Central memory CD8-positive, alpha-beta T cell (primary cell): ENCODE data around the gene SPRR2G.
"Not testable (repeated sequence)": the region's sequence is repeated elsewhere in the genome, so short reads cannot be mapped to it uniquely, and the experiment has no call there.

Source experiments
- ATAC-seq: fragments of 150-1000 bp; cut with Tn5 transposase; replicated peaks from 2 replicates; pipeline ENCODE4 v1.10.0; 2022; ENCODE audit warnings: mild to moderate bottlenecking, moderate FRiP score, moderate number of reproducible peaks; ENCODE audit not compliant: poor library complexity, severe bottlenecking; ENCODE audit errors: extremely low read depth
- DNase-seq, 2 donors: peaks; one replicate each; pipeline ENCODE4 v3.0.0; 2021; ENCODE audit warnings: low spot score in 2 of 2
- H3K27ac Mint-ChIP-seq: one replicate; pipeline ENCODE4 v1.8.0; 2022; ENCODE audit warnings: low read depth, mild to moderate bottlenecking, moderate library complexity, mixed read lengths
- H3K27me3 Mint-ChIP-seq: one replicate; pipeline ENCODE4 v1.8.0; 2022; ENCODE audit warnings: mixed read lengths
- H3K36me3 Mint-ChIP-seq: one replicate; pipeline ENCODE4 v1.8.0; 2022; ENCODE audit warnings: mild to moderate bottlenecking, moderate library complexity, mixed read lengths; ENCODE audit not compliant: insufficient read depth
- H3K4me1 Mint-ChIP-seq: one replicate; pipeline ENCODE4 v1.8.0; 2022; ENCODE audit warnings: mixed read lengths
- H3K4me3 Mint-ChIP-seq: one replicate; pipeline ENCODE4 v1.8.0; 2022; ENCODE audit warnings: mild to moderate bottlenecking, moderate library complexity, mixed read lengths
- H3K9me3 Mint-ChIP-seq: one replicate; pipeline ENCODE4 v1.8.0; 2022; ENCODE audit warnings: mixed read lengths

The SPRR2G gene

GRCh38 chr1:153140484-153140883 is 10.2 kb downstream of the SPRR2G start:
- no peaks in the 10 kb centered on the region for H3K4me1 Mint-ChIP-seq
- H3K36me3 Mint-ChIP-seq, result peaks cover 2% of the 10 kb centered on the region
- no peak overlapping the region for H3K27ac Mint-ChIP-seq
- no peak for DNase-seq
- H3K4me3 Mint-ChIP-seq, result no peak overlapping the region
- no peaks in the 10 kb centered on the region for H3K9me3 Mint-ChIP-seq
- H3K27me3 Mint-ChIP-seq, result peaks cover 86% of the 10 kb centered on the region
- no peak for ATAC-seq

- Mint-ChIP-seq H3K4me3 (no peak overlapping the region), H3K27me3 (peaks cover 97% of the 10 kb centered on the region), H3K4me1 (no peaks in the 10 kb centered on the region), H3K9me3 (no peaks in the 10 kb centered on the region), H3K36me3 (no peaks in the 10 kb centered on the region), H3K27ac (no peak overlapping the region)
- DNase-seq (no peak), ATAC-seq (no peak)
Measured at GRCh38 chr1:153133743-153134142, 16.9 kb downstream of the SPRR2G start.

GRCh38 chr1:153133267-153133666 is 17.4 kb downstream of the SPRR2G start:
- no peak overlapping the region for H3K4me3 Mint-ChIP-seq
- H3K4me1 Mint-ChIP-seq, result no peaks in the 10 kb centered on the region

GRCh38 chr1:153128688-153129087 is 22.0 kb downstream of the SPRR2G start:
- ATAC-seq, DNase-seq, H3K36me3 Mint-ChIP-seq, H3K27ac Mint-ChIP-seq, H3K4me3 Mint-ChIP-seq, H3K4me1 Mint-ChIP-seq: not testable (repeated sequence)
- Mint-ChIP-seq H3K9me3 (peaks cover 12% of the 10 kb centered on the region), H3K27me3 (peaks cover 47% of the 10 kb centered on the region)

More at GRCh38 chr1:153133267-153133666, 17.4 kb downstream of the SPRR2G start:
- no peak for DNase-seq
- no peaks in the 10 kb centered on the region for H3K9me3 Mint-ChIP-seq
- no peaks in the 10 kb centered on the region for H3K36me3 Mint-ChIP-seq
- H3K27ac Mint-ChIP-seq, result no peak overlapping the region
- no peak for ATAC-seq
- H3K27me3 Mint-ChIP-seq, result peaks cover 92% of the 10 kb centered on the region

- H3K9me3 Mint-ChIP-seq, result peaks cover 12% of the 10 kb centered on the region
- no peak overlapping the region for H3K4me3 Mint-ChIP-seq
- H3K27me3 Mint-ChIP-seq, result peaks cover 36% of the 10 kb centered on the region
Measured at GRCh38 chr1:153127296-153127695, 23.4 kb downstream of the SPRR2G start.

GRCh38 chr1:153125536-153125935 is 25.2 kb downstream of the SPRR2G start:
- Mint-ChIP-seq H3K4me1 (no peaks in the 10 kb centered on the region), H3K36me3 (peaks cover 2% of the 10 kb centered on the region), H3K27me3 (peaks cover 29% of the 10 kb centered on the region), H3K4me3 (no peak overlapping the region), H3K9me3 (peaks cover 12% of the 10 kb centered on the region), H3K27ac (no peak overlapping the region)
- ATAC-seq (no peak), DNase-seq (no peak)

More at GRCh38 chr1:153127296-153127695, 23.4 kb downstream of the SPRR2G start:
- no peaks in the 10 kb centered on the region for H3K4me1 Mint-ChIP-seq
- ATAC-seq (no peak), DNase-seq (no peak)
- peaks cover 2% of the 10 kb centered on the region for H3K36me3 Mint-ChIP-seq
- H3K27ac Mint-ChIP-seq, result no peak overlapping the region

GRCh38 chr1:153123793-153124192 is 26.9 kb downstream of the SPRR2G start:
- not testable (repeated sequence) for H3K27ac Mint-ChIP-seq, H3K36me3 Mint-ChIP-seq, ATAC-seq, H3K4me1 Mint-ChIP-seq, H3K4me3 Mint-ChIP-seq, DNase-seq
- Mint-ChIP-seq H3K27me3 (peaks cover 28% of the 10 kb centered on the region), H3K9me3 (peaks cover 12% of the 10 kb centered on the region)

- Mint-ChIP-seq H3K27ac (no peak overlapping the region), H3K4me1 (no peaks in the 10 kb centered on the region), H3K4me3 (no peak overlapping the region), H3K36me3 (peaks cover 2% of the 10 kb centered on the region), H3K27me3 (peaks cover 36% of the 10 kb centered on the region), H3K9me3 (peaks cover 12% of the 10 kb centered on the region)
- ATAC-seq, result no peak
- DNase-seq, result no peak
Measured at GRCh38 chr1:153122831-153123421, 27.8 kb downstream of the SPRR2G start.

- H3K27ac Mint-ChIP-seq, result no peak overlapping the region
- ATAC-seq, result no peak
- peaks cover 2% of the 10 kb centered on the region for H3K36me3 Mint-ChIP-seq
- no peaks in the 10 kb centered on the region for H3K4me1 Mint-ChIP-seq
- H3K4me3 Mint-ChIP-seq, result no peak overlapping the region
- DNase-seq, result no peak
- peaks cover 12% of the 10 kb centered on the region for H3K9me3 Mint-ChIP-seq
- H3K27me3 Mint-ChIP-seq, result peaks cover 55% of the 10 kb centered on the region
Measured at GRCh38 chr1:153120945-153121344, 29.7 kb downstream of the SPRR2G start.

GRCh38 chr1:153119491-153119971 is 31.2 kb downstream of the SPRR2G start:
- peaks cover under 1% of the 10 kb centered on the region for H3K9me3 Mint-ChIP-seq
- ATAC-seq (no peak), DNase-seq (no peak)
- H3K27me3 Mint-ChIP-seq, result peaks cover 69% of the 10 kb centered on the region
- H3K27ac Mint-ChIP-seq, result no peak overlapping the region
- H3K36me3 Mint-ChIP-seq, result peaks cover 2% of the 10 kb centered on the region
- no peak overlapping the region for H3K4me3 Mint-ChIP-seq
- no peaks in the 10 kb centered on the region for H3K4me1 Mint-ChIP-seq

- not testable (repeated sequence) for H3K4me3 Mint-ChIP-seq, DNase-seq, H3K36me3 Mint-ChIP-seq, H3K27ac Mint-ChIP-seq, ATAC-seq, H3K9me3 Mint-ChIP-seq, H3K4me1 Mint-ChIP-seq
- peaks cover 82% of the 10 kb centered on the region for H3K27me3 Mint-ChIP-seq
Measured at GRCh38 chr1:153115264-153115663, 35.4 kb downstream of the SPRR2G start.

- H3K9me3 Mint-ChIP-seq, result no peaks in the 10 kb centered on the region
- H3K27me3 Mint-ChIP-seq, result peaks cover 65% of the 10 kb centered on the region
- ATAC-seq (no peak), DNase-seq (no peak)
- no peaks in the 10 kb centered on the region for H3K36me3 Mint-ChIP-seq
- no peak within 1 kb of the TSS for H3K27ac Mint-ChIP-seq
- no peaks in the 10 kb centered on the region for H3K4me1 Mint-ChIP-seq
- H3K4me3 Mint-ChIP-seq, result no peak within 1 kb of the TSS
Measured at GRCh38 chr1:153113416-153113815, 37.3 kb downstream of the SPRR2G start, which contains the start of gene SPRR2F. Gene SPRR2F, minus strand, starts transcription at chr1:153113516. Its CDS starts 783 bp downstream, at chr1:153112733.

- not testable (repeated sequence) for H3K9me3 Mint-ChIP-seq, H3K27ac Mint-ChIP-seq, ATAC-seq, H3K36me3 Mint-ChIP-seq, H3K4me3 Mint-ChIP-seq, DNase-seq, H3K4me1 Mint-ChIP-seq
- H3K27me3 Mint-ChIP-seq, result peaks cover 65% of the 10 kb centered on the region
Measured at GRCh38 chr1:153112454-153112853, 38.2 kb downstream of the SPRR2G start.
